HS-5 (cell line): ENCODE data around the gene SLC7A10.

Source experiments
- DNase-seq: peaks from one replicate; pipeline ENCODE4 v3.0.0-alpha.2; 2012; ENCODE audit warnings: low read depth

Gene SLC7A10

DNA sequence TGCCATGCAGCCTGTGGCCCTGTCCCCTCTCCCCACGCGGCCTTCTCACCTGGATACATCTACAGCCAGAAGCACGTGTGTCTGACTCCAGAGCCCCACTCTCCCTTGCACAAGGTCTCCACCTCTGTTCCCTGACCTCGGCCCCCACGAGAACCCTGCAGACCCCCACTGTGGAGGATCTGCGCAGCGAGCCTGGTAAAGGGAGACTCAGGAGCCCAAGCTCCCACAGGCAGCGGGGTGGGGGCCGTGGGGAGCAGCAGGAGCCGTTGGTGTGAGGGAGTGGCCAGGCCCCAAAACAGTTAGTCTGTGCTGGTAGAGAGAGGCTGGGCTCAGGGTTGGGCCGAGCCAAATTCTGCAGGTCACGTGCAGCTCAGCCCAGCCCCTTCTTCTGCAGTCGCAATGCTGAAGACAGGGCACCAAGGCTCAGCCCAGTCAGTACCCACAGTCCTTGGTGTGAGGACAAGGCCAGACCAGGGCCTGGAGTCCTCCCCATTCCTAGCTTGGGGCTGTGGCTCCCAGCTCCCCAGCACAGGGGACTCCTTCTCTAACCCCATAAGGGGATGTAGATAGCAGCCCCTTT lies 28.7 kb upstream of the SLC7A10 start:
- DNase-seq: no peak

DNA sequence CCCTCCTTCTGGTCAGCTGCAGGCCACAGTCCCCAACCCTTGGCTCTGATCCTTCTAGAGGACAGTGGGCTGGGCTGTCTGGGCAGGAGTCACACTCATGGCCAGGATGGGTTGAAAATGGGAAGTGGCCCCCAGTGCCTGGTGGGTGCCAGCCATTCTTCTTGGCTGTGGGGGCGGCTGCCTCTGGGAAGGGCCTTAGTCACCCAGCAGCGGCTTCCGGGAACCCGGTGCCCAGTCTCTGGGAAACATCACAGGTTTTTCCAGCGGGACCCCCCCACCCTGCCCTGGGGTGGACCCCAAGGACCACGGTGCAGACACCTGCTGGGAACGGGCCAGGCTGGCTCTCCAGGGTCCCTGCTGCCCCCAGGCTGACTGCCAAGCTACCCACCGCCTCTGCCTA lies 27.3 kb upstream of the SLC7A10 start:
- DNase-seq: no peak

DNA sequence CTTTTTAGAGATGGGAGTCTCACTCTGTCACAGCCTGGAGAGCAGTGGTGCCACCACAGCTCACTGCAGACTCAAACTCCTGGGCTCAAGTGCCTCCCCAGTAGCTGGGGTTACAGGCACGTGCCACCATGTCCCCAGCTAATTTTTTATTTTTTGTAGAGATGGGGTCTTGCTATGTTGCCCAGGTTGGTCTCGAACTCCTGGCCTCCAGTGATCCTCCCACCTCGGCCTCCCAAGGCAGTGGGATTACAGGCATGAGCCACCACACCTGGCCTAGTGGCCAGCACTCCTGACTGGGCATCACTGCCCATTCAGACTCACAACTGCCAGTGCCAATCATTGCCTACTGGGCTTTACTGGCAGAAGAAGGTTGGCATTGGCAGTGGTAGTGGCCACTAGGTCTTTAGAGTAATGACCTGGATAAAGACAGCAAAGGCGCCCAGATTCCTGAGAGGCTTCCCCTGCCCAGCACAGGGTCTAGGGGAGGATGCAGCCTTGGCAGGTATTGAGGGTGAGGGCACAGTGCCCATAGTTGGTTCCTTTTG lies 26.8 kb upstream of the SLC7A10 start:
- no peak for DNase-seq

DNA sequence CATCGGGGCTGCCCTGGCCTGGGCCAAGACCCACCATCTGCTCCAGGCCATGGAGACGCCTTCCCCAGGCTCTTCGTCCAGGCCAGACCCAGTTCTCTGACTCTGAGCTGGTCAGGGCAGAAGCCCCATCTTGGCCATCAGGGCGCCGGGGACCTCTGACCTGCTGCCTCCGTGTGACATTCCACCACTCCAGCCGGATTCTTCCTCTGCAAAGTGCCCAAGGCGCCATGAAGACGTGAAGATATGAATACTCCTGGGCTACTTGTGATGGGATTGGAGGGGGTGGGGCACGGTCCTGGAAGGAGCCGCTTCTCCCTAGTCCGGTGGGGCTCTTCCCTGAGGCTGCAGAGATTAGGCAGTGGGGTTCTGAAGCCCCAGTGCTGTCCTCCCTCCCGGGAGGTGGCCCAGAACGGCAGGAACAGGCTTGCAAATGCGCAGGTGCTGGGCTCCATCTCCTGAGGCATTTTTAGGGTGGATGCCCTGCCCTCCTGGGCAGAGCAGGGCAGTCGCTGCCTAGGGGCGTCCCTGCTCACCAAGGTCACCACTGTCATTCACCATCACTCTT lies 26.0 kb upstream of the SLC7A10 start:
- no peak for DNase-seq

DNA sequence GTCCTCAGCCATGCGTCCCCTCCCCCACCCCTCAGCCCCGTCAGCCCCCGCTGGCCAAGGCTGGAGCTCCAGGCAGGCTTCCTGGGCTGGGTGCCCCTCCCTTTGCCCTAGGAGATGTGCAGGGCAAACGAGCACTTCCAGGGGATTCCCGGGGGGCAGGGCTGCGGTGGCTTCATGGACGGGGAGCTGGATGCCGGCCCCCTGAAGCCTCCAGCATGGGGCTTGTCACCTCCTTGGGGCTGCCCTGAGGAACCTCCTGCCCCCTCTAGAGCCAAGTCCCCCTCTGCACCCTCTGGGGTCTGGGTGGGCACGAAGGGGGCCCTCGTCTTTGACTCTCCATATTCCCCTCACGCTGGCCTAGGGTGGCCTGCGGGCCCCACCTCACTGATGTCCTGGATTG lies 25.4 kb upstream of the SLC7A10 start:
- DNase-seq: no peak

DNA sequence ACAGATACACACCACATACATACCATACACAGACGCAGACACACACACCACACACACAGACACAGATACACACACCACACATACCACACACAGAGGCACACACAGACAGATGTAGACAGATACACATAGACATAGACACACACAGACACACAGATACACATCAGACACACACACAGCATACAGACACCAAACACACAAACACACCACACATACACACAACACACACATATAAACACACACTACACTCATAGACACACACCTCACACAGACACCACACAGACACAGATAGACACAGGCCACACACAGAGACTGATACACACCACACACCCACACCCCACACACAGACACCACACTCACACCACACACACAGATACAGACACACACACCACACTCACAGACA lies 24.9 kb upstream of the SLC7A10 start:
- DNase-seq: no peak

DNA sequence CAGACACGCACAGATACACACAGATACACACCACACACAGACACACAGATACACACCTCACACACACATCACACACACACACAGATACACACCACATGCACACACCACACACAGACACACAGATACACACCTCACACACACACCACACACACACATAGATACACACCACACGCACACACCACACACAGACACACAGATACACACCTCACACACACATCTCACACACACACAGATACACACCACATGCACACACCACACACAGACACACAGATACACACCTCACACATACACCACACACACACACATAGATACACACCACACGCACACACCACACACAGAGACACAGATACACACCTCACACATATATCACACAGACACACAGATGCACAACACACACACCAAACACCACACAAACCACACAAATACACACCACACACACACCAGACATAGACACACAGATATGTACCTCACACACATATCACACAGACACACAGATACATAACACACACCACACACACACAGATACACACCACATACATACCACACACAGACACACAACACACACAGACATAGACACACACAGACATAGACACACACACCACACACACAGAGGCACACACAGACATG lies 24.2 kb upstream of the SLC7A10 start:
- DNase-seq: no peak

DNA sequence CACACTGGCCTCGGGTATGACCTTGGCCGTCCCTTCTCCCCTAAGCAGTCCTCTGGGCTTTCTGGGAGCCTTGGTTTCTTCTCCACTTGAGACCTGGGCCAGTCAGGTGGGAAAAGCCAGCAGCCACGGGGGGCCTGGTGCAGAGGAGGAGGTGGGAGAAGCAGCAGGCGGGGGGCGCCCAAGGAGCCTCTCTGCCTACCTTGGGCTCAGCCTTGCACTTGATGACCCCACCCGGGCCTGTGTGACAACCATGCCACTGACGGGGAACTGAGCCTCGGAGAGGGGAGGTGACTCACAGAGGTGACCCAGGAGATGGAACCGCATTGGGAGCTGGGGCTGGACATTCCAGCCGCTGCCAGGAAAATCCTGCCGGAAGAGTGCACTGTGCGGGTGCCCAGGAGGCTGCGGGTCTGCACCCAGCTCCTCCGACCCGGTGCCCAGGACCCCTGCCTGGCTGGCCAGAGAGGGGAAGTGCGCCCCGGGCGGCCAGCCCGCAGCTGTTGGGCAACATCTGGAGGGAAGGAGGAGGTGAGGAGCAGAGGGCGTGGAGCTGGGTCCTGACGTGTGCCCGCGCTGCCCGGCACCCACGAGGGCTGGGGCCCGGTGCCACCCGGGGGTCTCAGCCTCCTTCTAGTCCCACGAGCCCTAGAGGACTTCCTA lies 23.4 kb upstream of the SLC7A10 start:
- no peak for DNase-seq

DNA sequence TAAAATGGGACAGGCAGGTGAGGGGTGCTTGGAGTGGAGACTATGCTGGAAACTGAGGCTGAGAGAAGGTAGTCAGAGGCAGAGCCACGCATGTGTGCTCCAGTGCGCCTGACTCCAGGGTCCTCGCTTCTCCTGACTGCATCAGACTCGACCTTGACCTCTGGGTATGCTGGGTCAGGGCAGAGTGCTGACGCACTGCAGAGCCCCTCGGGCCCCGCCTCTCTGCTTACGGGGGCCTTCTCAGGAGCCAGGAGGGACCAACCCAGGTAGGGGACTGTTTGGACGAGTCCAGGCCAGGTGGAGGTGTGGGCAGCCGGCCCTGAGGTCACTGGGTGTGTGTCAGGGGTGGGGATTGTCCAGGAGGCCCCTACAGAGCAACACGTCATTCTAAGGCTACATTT lies 22.9 kb upstream of the SLC7A10 start:
- no peak for DNase-seq

DNA sequence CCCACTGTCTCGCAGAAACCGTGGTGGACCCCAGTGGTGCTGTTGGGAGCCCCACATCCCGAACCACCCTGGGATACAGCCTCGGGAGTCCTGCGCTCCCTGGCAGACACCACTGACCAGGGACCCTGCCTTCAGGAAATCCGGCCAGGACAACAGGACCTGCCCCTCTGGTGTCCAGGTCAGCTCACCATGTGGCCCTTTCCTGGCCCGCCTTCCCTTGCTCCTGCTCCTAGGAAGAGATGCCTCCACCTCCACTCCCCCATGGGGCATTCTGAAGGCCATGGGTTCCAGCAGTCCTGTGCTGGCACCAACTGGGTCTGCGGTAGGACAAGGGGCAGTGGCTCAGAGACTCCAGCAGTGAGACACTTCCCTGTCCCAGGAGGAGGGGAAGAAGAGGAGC lies 22.5 kb upstream of the SLC7A10 start:
- DNase-seq: no peak

DNA sequence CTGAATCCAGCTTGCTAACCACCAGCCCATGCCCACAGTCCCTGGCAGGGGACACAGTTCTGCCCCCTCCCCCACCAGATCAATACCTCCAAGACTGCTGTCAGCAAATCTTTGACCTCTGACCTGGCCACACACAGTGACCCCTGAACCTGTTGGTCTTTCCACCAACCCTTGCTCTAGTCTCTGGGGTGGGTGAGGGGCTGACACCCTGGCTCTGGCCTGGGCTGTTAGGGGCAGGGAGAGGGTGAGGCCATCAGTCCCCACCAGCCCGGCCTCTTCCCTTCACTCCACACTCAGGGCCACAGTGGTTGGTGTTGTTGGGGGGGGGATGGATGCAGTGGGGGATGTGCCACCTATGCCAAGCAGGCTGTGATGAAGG lies 21.8 kb upstream of the SLC7A10 start:
- DNase-seq: no peak

DNA sequence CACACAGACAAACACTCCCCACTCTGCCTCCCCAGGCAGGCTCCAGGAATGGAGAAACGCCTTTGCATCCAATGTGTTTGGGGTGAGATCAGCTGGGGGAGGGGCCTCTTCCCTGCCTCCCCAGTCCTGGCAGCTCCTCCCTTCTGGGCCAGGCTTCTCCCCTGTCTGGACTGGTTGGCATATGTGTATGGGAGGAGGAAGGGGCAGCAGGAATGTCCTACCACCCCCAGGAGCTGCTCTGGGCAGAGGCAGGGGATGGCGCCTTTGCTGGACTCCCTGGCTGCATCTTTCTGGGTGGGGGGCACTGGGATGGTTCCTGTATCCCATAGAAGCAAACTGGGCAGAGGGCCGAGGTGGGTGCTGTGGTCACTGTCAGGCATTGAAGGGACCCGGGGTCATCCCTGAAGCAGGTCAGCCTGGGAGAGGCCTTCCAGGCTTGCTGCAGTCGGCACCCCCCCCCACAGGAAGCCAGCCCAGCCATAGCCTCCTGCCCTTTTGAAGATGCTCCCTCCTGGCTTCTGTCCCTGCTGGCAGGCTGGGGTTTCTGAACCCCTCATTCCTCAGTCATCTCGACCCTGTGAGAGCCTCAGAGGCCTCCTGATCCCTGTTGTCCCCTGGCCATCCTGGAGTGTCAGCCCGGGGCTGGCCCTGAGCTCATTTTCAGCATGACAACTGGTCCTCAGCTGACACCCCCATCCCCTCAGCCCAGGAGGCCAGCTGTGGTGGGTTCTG lies 21.2 kb upstream of the SLC7A10 start:
- DNase-seq: no peak

DNA sequence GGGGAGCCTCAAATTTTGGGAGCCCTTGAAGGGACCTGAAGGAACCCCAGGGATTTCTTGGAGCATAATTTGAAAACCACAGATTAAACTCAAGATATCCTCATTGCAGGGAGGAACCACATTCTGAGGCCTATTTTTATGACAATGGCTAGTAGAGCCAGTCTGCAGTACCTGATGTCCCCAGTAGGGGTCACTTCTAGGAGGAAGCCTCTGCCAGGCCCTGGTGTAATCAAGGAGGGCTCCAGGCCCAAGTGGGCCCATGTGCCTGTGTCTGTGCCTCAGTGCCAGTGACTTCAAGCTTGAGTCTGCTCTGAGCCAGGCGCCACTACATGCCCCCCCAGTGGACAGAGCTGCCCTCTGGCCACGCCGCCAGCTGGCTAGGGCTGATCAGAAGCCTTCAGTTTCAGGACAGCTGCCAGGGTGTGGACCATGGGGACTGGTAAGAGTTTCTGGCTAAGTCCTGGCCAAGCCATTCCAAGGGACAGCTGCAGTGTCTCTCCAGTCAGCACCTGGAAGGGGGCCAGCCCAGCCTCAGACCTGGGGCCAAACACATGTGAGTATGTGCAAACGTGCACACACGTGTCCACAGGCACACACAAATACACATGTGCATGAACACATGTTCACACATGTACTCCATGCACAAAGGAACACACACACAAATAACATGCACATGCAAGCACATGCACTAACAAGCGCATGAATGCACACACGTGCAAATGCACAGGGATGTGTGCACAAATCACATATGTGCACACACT lies 20.5 kb upstream of the SLC7A10 start:
- DNase-seq: no peak

DNA sequence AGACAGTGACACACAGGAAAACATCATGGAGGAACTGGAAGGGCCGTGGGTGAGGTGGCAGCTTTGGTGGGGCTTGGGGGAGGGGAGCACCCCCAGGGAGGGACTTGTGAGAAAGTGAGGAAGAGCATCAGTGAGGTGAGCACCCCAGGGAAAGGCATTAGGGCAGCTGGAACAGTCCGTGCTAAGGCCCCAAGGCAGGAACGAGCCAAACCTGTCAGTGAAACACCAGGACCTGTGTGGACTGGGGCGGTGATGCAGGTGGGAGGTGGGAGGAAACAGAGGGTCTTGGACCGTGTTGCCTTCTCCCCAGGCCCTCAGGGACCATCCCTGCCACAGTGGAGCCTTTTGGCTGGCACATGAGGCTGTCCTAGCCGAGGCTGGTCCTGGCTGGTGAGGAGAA lies 17.3 kb upstream of the SLC7A10 start:
- DNase-seq: no peak

DNA sequence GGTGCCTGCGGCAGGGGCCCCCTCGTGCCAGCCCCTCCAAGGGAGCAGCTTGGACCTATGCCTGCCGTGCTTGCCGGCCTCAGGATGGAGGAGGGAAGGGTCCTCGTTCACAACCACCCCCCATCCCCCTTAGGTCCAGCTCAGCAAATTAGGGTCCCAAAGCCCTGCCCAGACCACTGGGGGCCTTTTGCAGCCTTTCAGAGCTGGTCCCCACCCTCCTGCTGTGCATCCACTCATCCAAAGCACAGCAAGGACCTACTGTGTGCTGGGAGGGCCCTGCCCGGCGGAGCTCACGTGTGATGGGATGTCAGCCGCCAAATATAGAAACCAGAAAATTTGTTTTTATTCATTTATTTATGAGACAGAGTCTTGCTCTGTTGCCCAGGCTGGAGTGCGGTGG lies 16.5 kb upstream of the SLC7A10 start:
- no peak for DNase-seq

DNA sequence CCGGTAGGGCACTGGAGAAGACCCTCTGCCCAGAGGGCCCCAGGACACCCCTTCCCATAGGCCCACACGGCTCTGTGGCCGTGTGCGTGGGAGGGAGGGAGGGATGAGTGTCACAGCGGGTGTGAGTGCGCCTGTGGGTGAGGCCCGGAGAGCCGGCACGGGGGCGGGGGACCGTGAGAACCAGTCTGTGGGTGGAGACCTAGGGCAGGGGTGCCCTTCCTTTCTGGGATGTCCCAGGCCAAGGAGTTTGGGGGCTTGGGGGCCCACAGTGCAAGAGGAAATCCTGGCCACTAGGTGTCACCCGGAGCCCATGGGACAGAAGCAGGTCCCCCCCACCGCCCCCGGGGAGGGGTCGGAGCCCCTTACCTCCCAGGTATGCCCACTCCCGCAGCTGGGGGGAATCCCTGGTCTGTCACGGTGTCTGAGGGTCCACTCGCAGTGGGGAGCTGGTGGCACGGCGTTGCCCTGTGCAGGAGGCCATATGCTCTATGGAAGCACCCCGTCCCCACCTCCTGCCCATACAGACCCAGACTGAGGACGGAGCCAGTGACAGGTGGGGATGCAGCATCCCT lies 16.0 kb upstream of the SLC7A10 start:
- DNase-seq: no peak

DNA sequence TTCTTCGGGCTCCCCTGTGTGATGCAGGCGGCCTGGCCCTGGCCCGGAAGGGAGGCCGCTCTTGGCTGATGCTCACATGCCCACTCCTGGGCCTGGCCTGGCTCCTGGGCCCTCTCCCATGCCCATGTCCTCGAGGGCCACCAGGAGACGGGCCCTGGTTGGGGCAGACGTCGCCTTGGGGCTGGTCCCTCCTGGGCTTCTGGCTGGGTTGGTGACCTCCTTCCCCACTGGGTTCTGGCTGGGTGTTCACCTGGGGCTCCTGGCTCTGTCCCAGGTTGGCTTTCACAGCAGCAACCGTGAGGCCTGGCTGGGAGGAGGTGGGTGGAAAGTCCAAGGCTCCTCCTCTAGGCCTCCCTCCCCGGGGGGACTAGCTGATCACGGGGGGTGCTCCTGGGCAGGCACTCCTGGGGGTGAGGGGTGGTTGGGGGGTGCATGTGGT lies 15.5 kb upstream of the SLC7A10 start:
- DNase-seq: no peak

DNA sequence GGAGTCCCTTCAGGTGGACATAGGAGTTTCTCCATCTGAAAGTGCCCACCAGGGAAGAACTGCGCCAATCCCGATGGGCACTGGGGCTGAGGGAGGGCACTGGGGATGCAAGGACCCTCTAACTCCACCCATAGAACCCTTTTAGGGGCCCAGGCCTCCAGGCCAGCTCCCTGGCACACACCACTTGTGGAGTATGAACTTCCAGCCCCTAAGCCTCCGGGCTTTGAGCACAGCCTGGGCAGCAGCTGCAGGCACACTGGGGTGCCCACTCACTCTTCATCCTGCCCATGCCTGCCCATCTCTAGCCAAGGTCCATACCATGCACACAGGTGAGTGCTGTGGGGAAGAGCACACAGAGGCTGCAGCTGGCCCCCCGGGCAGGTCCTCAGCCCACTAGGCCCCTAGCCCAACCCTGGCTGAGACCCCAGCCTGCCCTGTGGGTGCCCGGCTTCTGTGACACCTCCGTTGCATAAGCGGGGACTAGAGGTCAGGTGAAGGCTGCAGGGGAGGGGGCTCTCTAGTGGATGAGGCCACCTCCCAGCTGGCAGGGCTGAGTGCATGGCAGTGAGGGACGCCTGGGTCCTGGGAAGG lies 14.6 kb upstream of the SLC7A10 start:
- DNase-seq: no peak

DNA sequence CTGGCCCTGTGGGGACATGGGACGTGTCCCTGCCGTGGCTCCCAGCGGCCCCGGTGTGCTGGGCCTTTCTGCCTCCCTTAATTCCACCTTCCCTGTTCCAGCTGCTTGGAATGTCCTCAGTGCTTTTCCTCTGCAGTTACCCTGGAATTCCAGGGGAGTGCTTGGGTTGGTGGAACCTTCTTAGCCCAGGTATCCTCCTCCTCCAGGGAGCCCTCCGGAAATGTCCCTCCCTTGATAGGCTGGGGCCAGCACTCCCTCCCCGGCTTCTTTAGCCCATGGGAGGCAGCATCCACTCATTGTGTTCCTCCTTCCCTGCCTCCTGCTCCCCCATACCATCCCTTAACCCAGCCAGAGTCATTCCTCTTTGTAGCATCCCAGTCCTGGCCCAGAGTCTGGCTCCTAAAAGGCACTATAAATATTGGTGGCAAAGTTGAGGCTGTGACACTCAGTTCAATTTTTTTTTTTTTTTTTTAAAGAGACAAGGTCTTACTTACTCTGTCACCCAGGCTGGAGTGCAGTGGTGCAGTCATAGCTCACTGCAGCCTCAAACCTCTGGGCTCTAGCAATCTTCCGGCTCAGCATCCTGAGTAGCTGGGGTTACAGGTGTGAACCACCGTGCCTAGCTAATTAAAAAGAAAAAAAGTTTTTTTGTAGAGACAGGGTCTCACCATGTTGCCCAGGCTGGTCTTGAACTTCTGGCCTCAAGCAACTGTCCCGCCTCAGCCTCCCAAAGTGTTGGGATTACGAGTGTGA lies 13.7 kb upstream of the SLC7A10 start:
- no peak for DNase-seq

DNA sequence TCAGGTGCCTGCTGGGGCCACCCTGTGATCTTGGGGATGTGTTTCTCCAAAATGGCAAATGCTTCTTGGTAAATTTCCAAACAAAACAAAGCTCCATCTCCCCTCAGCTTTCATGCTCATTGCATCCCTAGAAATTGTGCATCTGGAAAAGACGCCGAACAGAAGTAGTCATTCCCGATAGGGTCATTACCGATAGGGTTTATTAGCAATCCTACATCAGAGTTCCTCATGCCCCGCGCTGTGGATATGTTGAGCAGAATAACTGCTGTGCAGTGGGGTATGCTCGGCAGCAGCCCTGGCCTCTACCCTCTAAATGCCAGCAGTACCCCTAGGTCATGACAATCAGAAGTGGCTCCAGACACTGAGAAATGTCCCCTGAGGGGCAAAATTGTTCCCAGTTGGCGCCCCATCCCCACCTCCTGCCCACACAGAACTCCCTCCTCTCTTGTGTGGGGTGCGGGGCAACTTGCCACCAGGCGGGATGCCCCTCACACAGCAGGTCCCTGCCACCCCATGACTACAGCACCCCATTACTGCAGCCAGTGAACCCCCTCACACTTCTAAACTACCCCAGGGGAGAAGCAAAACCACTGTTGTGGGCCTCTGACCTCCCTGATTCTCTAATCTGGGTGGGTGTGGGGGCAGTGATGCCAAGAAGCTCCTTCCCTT lies 13.0 kb upstream of the SLC7A10 start:
- no peak for DNase-seq
